ENCODE data around the gene IKZF4.

DNA sequence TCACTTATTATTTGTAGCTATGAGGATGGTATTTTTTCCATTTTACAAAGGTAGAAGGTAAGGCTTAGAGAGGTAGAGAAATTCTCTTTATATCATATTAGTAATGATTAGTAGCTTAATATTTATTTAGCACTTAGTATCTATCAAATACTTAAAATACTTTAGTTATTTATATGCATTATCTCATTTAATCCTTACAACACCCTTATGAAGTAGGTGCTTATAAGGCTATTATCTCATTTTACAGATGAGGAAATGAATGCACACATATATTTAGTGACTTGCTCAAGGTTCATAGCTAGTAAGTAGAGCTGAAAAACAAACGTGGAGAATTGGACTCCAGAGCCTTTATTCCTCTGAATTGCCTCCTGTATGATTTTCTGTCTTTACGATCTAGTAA is 36.0 kb upstream of the IKZF4 start:
- TF ChIP-seq EZH2 (IDR thresholded peaks at IDR 0.05; ENCODE audit: insufficient read depth, low read length): no peak
- TF ChIP-seq, protein P1, sequence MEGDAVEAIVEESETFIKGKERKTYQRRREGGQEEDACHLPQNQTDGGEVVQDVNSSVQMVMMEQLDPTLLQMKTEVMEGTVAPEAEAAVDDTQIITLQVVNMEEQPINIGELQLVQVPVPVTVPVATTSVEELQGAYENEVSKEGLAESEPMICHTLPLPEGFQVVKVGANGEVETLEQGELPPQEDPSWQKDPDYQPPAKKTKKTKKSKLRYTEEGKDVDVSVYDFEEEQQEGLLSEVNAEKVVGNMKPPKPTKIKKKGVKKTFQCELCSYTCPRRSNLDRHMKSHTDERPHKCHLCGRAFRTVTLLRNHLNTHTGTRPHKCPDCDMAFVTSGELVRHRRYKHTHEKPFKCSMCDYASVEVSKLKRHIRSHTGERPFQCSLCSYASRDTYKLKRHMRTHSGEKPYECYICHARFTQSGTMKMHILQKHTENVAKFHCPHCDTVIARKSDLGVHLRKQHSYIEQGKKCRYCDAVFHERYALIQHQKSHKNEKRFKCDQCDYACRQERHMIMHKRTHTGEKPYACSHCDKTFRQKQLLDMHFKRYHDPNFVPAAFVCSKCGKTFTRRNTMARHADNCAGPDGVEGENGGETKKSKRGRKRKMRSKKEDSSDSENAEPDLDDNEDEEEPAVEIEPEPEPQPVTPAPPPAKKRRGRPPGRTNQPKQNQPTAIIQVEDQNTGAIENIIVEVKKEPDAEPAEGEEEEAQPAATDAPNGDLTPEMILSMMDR (IDR thresholded peaks at IDR 0.05; ENCODE audit: insufficient read depth, low read depth, low read length): no peak

All from astrocyte (in vitro differentiated cells and primary cell).